Large intestine (tissue), 3 donors: ENCODE results near the gene ZNF862. TPM values are rescaled to one million over a fixed set of nuclear protein-coding genes. Genes with fewer than 3 reads are reported as not detected.
"Not testable (repeated sequence)": the region's sequence is repeated elsewhere in the genome, so short reads cannot be mapped to it uniquely, and the experiment has no call there.

Experiments
- DNase-seq, 2 donors: peaks; one replicate each; pipeline versions ENCODE4 v3.0.0 to v3.0.0-alpha.2; 2013
- H3K27ac ChIP-seq: one replicate; pipeline ENCODE4 v1.5.1; 2013; ENCODE audit warnings: low read length
- H3K27me3 ChIP-seq: 2 replicates; pipeline ENCODE4 v1.6.1; 2013; ENCODE audit warnings: low read length; ENCODE audit not compliant: control insufficient read depth, insufficient read depth
- H3K36me3 ChIP-seq: 2 replicates; pipeline ENCODE4 v1.6.1; 2013; ENCODE audit warnings: low read length; ENCODE audit not compliant: control insufficient read depth, insufficient read depth
- H3K4me1 ChIP-seq: one replicate; pipeline ENCODE4 v1.6.1; 2013; ENCODE audit warnings: low read length; ENCODE audit not compliant: control insufficient read depth, insufficient read depth
- H3K4me3 ChIP-seq: one replicate; pipeline ENCODE4 v1.5.1; 2013; ENCODE audit warnings: low read length
- H3K9me3 ChIP-seq: one replicate; pipeline ENCODE4 v1.6.1; 2013; ENCODE audit warnings: mild to moderate bottlenecking, low read depth, low read length, moderate library complexity; ENCODE audit not compliant: control insufficient read depth
- WGBS: methylation state at CpG from one replicate; pipeline ENCODE4 v1.1.5; 2013; ENCODE audit warnings: low lambda C conversion rate; ENCODE audit not compliant: insufficient coverage; 5-methylcytosine and 5-hydroxymethylcytosine counted together
- polyA plus RNA-seq: library from polyadenylated mRNA; unstranded; fragments of 120-200 nt; gene quantifications from one replicate; pipeline ENCODE4 v1.2.1, GENCODE V29; 2013

Gene ZNF862
- polyA plus RNA-seq, 1 donor, result 13.9 TPM

DNA sequence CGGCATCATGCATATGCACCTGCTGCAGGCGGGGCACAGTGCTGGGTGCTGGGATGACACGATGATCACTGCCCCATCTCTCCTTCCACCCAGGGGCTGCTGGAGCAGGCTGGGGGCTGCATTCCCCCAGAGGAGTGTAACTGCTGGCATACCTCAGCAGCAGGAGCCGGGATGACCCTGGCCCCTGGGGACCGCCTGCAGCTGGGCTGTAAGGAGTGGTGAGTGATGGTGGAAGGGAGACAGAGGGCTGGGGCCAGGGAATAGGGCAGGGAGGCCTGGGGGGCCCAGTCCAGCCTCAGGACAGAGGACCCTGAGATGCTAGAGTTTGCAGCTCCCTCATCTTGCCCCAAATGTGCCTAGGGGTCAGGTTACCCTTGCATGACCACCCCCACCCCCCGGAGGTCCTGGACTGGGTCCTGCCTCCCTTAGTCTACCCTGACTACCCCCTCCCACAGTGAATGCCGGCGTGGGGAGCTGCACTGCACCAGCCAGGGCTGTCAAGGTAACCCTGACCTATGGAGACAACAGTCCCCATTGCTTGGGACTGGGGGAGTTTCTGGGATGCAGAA lies 14.5 kb upstream of the ZNF862 start:
- Histone ChIP-seq H3K36me3 (no peaks in the 10 kb centered on the region), H3K27ac (no peak overlapping the region), H3K4me1 (peaks cover 9% of the 10 kb centered on the region), H3K27me3 (no peaks in the 10 kb centered on the region), H3K9me3 (no peaks in the 10 kb centered on the region), H3K4me3 (no peak overlapping the region)
- no peak for DNase-seq
- WGBS, result no CpG with 5 or more reads among the region's 8 CpGs

DNA sequence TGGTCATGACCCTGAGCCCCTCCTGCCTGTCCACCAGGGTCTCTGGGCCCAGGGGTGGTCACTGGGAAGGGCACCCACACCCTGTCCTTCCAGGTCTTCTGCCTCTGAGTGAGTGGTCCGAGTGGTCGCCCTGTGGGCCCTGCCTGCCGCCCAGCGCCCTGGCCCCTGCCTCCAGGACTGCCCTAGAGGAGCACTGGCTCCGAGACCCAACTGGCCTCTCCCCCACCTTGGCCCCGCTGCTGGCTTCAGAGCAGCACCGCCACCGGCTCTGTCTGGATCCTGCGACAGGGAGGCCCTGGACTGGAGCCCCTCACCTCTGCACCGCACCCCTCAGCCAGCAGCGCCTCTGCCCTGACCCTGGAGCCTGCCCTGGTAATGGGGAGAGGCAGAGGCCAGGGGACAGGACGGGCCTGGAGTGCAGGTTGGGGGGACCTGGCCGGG lies 13.9 kb upstream of the ZNF862 start:
- Histone ChIP-seq H3K36me3 (no peaks in the 10 kb centered on the region), H3K4me3 (no peak overlapping the region), H3K4me1 (peaks cover 9% of the 10 kb centered on the region), H3K9me3 (no peaks in the 10 kb centered on the region), H3K27me3 (no peaks in the 10 kb centered on the region), H3K27ac (no peak overlapping the region)
- WGBS, result no CpG with 5 or more reads among the region's 13 CpGs
- DNase-seq, result no peak

DNA sequence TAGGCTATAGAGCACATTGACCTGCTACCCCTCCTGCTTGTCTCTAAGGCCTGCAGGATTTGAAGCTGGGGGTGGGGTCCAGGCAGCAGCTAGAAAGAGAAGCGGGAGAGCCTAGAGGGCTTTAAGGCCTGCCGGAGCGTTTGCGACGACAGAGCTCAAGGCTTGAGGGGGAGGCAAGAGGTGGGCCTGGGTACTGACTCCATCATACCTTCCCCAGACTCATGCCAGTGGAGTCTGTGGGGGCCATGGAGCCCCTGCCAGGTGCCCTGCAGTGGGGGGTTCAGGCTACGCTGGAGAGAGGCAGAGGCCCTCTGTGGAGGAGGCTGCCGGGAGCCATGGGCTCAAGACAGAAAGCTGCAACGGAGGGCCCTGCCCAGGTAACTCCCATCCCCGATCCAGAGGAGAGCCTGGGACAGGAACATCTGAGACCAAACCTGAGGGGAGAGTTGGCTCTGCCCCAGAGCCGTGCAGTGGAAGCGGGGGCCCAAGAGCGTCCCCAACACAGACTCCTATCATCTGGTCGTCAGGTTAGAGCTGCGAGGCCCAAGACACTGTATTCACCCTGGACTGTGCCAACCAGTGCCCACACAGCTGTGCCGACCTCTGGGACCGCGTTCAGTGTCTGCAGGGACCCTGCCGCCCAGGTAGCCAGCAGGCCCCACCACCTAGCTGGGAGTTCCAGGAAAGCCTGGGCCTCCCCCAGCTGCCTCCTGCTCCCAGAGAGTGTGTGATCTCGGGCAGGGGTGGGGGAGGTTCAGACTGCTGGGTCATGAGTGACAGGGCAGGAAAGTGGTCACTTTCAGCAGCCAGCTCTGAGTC lies 13.2 kb upstream of the ZNF862 start:
- no peak overlapping the region for H3K27ac ChIP-seq
- no peak for DNase-seq
- WGBS, result no CpG with 5 or more reads among the region's 19 CpGs
- H3K4me1 ChIP-seq, result peaks cover 9% of the 10 kb centered on the region
- H3K36me3 ChIP-seq, result no peaks in the 10 kb centered on the region
- H3K9me3 ChIP-seq, result no peaks in the 10 kb centered on the region
- no peak overlapping the region for H3K4me3 ChIP-seq
- no peaks in the 10 kb centered on the region for H3K27me3 ChIP-seq

DNA sequence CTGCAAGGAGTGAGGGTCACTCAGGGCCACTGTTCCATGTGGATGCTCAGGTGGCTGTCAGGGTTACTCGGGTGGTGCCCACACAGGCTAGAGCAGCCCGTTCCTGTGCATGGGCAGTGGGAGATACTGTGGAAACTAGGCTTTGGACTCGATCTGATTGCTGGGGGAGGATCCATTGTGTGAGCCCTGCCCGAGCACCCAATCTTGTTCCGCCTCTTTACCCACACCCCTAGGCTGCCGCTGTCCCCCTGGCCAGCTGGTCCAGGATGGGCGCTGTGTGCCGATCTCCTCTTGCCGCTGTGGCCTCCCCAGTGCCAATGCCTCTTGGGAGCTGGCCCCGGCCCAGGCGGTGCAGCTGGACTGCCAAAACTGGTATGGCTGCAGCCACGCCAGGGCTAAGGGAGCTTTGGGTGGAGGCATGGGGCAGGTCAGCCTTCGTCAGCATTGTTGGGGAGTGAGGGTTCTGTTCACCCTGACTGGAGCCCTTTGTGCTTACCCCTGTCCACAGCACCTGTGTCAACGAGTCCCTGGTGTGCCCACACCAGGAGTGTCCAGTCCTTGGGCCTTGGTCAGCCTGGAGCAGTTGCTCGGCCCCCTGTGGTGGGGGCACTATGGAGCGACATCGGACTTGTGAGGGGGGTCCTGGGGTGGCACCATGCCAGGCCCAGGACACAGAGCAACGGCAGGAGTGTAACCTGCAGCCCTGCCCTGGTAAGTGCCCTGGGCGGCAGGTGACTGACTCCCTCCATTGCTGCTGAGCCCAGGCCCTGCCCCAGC lies 12.4 kb upstream of the ZNF862 start:
- no CpG with 5 or more reads among the region's 19 CpGs for WGBS
- no peak for DNase-seq
- H3K4me1 ChIP-seq, result peaks cover 9% of the 10 kb centered on the region
- no peak overlapping the region for H3K4me3 ChIP-seq
- H3K27ac ChIP-seq, result no peak overlapping the region
- no peaks in the 10 kb centered on the region for H3K27me3 ChIP-seq
- no peaks in the 10 kb centered on the region for H3K36me3 ChIP-seq
- no peaks in the 10 kb centered on the region for H3K9me3 ChIP-seq

DNA sequence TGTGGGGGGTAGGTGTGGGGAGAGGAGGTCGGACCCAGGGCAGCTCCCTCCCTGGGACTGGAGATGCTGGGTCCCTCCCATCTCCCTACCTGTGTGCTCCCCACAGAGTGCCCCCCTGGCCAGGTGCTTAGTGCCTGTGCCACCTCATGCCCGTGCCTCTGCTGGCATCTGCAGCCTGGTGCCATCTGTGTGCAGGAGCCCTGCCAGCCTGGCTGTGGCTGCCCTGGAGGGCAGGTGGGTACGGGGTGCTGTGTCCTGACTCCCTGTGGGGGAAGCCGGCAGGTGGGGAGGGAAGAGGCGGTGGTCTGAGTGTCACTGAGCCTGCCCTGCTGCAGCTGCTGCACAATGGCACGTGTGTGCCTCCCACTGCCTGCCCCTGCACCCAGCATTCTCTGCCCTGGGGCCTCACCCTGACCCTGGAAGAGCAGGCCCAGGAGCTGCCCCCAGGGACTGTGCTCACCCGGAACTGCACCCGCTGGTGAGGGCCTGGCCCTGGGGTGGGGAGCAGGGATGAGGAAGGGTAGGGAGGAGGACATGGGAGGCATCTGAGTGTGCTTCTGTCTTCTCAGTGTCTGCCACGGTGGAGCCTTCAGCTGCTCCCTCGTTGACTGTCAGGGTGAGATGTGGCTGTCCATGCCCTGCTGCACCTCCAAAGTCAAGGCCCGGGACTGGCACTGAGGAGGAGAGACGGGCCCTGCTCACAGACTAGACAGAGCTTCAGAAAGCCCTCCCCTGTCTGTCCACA lies 11.7 kb upstream of the ZNF862 start:
- WGBS, result no CpG with 5 or more reads among the region's 12 CpGs
- no peak for DNase-seq
- H3K27me3 ChIP-seq, result peaks cover 5% of the 10 kb centered on the region
- no peaks in the 10 kb centered on the region for H3K9me3 ChIP-seq
- H3K27ac ChIP-seq, result no peak overlapping the region
- no peaks in the 10 kb centered on the region for H3K36me3 ChIP-seq
- no peak overlapping the region for H3K4me3 ChIP-seq
- H3K4me1 ChIP-seq, result peaks cover 5% of the 10 kb centered on the region

DNA sequence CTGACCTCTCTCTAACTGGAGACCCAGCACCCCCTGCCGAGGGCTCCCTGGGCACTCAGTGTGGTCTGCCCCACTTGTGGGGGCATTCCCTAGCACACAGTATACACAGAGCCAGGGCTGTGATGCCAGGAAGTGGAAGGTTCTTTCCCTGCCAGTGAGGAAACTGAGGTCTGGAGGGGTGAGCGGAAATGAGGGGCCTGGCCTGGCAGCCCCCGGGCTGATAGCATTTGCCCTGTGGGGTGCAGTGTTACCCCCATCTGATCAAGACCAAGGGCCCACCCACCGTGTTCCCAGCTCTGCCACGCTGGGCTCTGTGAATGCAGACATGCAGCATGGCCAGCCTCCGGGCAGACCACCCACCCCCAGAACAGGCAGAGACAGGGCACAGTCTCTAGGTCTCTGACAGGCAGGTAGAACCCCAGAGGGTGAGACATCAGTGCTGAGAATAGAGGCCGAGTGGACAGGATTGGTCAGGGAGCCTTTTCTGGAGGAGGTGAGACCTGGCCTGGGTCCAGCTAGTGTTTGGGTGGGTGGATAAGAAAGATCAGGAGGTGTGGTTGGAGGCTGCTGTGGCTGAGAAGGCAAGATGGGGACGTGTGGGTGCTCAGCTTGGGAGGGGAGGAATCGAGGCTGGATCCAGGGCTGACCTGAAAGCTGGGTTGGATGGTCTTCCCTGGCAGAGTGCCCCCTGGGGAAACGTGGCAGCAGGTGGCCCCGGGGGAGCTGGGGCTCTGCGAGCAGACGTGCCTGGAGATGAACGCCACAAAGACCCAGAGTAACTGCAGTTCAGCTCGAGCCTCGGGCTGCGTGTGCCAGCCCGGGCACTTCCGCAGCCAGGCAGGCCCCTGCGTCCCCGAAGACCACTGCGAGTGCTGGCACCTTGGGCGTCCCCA lies 10.8 kb upstream of the ZNF862 start:
- Histone ChIP-seq H3K4me1 (no peaks in the 10 kb centered on the region), H3K36me3 (no peaks in the 10 kb centered on the region), H3K27ac (no peak overlapping the region), H3K9me3 (no peaks in the 10 kb centered on the region), H3K4me3 (no peak overlapping the region), H3K27me3 (peaks cover 9% of the 10 kb centered on the region)
- DNase-seq, result no peak
- whole genome bisulfite sequencing, result no CpG with 5 or more reads among the region's 23 CpGs

DNA sequence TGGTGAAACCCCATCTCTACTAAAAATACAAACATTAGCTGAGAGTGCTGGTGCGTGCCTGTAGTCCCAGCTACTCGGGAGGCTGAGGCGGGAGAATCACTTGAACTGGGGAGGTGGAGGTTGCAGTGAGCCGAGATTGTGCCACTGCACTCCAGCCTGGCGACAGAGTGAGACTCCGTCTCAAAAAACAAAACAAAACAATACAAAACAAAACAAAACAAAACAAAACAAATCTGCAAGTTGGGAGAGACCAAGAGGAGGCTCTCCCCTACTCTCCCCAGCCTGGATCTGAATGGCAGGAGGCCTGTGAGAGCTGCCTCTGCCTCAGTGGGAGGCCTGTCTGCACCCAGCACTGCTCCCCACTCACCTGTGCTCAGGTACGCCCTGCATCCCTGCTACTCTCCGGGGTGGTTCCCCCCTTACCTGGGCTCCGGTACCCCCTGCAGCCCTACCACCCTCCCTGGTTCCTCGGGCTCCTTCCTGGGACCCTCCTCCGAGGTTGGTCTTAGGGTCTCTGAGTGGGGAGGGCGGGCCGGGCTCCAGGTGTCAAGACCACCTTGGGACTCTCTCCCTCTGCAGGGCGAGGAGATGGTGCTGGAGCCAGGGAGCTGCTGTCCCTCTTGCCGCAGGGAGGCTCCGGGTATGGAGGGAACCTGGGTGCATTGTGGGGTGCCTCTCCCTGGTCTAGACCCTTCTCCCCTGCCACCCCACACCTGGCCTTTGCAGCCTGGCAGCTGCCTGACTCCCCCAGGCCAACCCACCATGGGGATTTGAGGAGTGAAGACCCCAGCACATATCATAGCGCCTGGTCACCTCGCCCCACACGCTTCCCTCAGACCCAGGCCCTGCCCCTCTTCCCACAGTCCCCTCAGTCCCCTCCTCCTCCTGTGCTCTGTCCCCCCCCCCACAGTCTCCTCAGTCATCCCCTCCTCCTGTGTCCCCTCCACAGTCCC lies 9.5 kb upstream of the ZNF862 start:
- H3K27ac ChIP-seq, result no peak overlapping the region
- WGBS, result no CpG with 5 or more reads among the region's 19 CpGs
- DNase-seq, result no peak
- no peak overlapping the region for H3K4me3 ChIP-seq
- H3K4me1 ChIP-seq, result no peaks in the 10 kb centered on the region
- H3K27me3 ChIP-seq, result peaks cover 13% of the 10 kb centered on the region
- H3K9me3 ChIP-seq, result no peaks in the 10 kb centered on the region
- H3K36me3 ChIP-seq, result no peaks in the 10 kb centered on the region

DNA sequence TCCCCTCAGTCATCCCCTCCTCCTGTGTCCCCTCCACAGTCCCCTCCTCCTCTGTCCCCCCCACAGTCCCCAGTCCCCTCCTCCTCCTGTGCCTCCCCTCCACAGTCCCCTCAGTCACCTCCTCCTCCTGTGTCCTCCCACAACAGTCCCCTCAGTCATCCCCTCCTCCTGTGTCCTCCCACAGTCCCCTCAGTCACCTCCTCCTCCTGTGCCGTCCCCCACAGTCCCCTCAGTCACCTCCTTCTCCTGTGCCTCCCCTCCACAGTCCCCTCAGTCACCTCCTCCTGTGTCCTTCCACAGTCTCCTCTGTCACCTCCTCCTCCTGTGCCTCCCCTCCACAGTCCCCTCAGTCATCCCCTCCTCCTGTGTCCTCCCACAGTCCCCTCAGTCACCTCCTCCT lies 7.6 kb upstream of the ZNF862 start:
- peaks cover 17% of the 10 kb centered on the region for H3K27me3 ChIP-seq
- no CpG with 5 or more reads among the region's 1 CpG for WGBS
- not testable (repeated sequence) for H3K4me1 ChIP-seq, H3K36me3 ChIP-seq, H3K4me3 ChIP-seq, H3K9me3 ChIP-seq, H3K27ac ChIP-seq, DNase-seq
